ENCODE data around the gene LDB2.
"Not testable (repeated sequence)": the region's sequence is repeated elsewhere in the genome, so short reads cannot be mapped to it uniquely, and the experiment has no call there.

The LDB2 gene

DNA sequence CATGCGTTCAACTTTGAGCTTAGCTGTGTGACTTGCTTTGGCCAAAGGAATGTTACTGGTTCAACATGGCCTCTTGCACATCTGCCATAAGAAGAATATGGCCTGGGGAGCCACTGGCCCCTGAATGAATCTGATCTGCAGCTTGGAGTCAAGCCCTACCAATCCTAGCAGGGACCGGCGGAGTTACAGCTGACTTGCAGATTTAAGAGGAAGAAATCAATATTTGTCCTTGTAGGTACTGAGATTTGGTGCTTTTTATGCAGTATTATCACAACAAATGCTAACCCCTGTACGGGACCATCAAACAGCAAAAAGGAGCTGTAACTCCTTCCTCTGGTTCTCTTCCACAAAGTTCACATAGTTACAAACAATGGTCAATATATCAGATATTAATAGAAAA is 252.0 kb downstream of the LDB2 start:
- no peak for DNase-seq (ENCODE audit: low read depth in 2 of 2)

DNA sequence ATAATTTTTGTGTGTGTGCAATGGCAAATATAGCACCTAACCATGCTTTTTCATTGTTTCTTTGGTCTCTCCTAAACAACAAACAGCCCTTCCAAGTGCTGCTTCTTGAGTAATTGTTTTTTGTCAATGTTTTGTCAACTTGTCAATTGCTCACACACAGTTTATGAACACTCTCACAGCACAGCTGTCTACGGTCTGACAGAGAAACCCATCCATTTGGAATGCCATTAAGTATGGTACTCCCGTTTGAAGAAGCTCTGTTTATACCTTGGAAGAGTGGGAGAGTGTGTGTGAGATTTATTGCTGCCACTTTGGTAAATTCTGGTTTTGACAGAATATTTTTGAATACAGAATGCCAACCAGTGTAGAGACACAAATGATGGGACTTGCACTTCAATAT is 254.6 kb downstream of the LDB2 start:
- DNase-seq (ENCODE audit: low read depth in 2 of 2) = no peak

DNA sequence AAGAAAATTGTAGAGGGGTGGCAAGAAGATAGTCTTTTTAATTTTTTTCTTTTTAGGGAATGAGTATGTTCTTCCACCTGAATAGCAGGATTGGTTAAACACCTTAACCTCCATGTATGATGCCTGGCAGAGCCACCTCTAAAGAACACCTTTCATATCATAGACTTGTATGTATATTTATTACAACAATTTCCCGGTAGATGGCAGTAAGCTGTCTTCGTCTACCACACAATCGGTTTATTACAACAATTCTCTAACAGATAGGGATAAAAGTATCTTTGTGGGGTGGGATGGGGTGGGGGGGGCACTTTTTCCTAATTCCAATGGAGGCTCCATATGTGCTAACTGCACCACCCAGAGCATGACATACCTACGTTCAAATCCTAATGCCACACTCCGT is 255.5 kb downstream of the LDB2 start:
- DNase-seq (ENCODE audit: low read depth in 2 of 2) = no peak

DNA sequence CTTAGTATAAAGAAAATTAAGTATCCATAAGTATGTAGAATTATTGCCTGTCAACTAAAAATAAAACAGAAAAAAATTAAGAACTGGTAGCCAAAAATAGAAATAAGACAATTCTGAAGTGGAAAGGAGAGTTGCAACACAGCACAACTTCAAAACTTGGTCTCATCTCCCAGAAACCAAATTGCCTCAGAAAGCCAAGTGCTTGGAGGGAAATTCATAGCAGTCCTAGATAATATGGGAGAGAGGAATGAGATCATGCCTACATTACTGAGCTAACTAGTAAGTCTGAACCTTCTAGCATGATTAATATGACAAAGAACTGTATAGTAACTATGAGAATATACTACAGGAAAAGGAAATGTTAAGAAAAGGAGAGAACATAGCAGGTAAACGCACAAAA is 256.5 kb downstream of the LDB2 start:
- DNase-seq (ENCODE audit: low read depth in 2 of 2) = no peak

DNA sequence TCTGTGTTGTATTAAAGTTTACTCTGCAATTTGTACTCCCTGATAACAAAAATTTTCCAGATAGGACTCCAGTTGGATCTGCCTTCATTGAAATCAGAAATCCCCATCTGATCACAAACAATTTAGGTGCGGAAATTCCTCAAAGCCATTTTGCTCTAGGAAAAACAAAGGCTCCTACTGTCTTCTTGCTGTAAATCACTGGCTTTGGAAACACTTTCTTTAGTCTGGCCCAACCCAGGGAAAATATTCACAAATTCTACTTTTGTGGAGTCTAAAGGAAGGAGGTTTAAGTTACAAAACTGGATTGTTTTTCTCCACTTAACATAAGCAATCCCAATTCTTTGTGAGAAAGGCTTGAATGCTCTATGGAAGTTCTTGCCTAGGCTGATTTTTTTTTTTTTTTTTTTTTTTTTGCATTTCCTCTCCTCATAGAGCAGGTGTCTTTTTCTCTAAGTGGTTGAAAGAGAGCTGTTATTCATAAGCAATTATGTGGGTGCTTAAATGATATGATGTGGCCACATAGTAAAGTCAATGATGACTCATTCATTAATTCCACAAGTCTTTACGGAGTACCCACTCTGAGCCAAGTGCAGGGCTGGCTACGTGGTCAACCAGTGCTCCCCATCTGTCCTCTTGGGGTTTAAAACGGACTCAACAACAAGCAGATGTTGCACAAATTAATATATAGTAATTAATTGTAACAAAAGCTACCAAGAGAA is 261.4 kb downstream of the LDB2 start:
- no peak for DNase-seq (ENCODE audit: low read depth in 2 of 2)

DNA sequence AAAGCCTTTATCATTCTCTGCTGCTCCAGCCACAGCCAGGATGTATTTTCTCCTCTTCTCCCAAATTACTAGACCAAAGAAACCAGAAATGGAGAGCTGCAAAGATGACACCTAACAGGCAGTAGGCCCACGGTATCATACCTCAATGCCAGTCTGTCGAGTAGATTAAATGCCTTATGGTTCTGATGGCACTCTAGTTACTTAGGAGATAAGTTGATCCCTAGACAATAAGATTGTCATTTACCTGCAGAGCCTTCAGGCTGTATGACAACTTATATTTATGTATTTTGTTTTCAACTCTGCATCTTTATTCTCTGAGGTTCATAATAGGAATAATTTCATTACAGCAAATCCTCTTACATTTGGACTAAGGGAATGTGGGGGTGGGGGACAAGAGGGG is 262.1 kb downstream of the LDB2 start:
- no peak for DNase-seq (ENCODE audit: low read depth in 2 of 2)

DNA sequence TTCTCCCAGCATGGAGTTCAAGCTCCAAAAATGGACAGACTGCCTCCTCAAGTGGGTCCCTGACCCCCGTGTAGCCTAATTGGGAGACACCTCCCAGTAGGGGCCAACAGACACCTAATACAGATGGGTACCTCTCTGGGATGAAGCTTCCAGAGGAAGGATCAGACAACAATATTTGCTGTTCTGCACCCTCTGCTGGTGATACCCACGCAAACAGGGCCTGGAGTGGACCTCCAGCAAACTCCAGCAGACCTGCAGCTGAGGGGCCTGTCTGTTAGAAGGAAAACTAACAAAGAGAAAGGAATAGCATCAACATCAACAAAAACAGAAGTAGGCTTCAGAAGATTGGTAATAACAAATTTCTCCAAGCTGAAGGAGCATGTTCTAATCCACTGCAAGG is 269.2 kb downstream of the LDB2 start:
- not testable (repeated sequence) for DNase-seq (ENCODE audit: low read depth in 2 of 2)

DNA sequence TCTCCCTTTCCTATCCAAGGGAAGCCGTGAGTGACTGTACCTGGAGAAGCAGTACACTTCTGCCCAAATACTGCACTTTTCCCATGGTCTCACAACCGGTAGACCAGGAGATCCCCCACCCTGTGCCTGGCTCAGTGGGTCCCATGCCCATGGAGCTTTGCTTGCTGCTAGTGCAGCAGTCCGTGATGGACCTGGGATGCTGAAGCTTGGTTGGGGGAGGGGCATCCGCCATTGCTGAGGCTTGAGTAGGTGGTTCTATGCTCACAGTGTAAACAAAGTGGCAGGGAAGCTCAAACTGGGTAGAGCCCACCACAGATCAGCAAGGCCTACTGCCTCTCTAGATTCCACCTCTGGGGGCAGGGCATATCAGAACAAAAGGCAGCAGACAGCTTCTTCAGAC is 269.6 kb downstream of the LDB2 start:
- DNase-seq (ENCODE audit: low read depth in 2 of 2) = not testable (repeated sequence)

DNA sequence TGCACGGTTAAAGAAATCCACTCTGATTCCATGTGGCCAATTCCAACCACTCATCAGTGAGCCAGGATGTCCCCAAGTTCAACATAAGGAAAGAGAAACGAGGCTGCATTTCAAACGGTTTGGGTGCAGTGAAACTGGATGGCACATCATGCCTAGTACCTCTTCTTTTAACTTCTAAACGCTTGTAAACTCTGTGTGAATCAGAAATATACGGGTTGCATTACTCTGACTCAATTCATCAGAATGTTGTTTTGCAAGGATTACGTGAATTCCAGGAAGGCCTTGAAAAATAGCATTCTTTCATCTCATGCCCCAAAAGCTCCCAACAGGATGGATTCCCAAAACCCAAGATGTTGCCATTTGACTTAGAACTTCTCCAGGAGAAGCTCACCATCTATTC is 270.4 kb downstream of the LDB2 start:
- DNase-seq (ENCODE audit: low read depth in 2 of 2) = no peak

DNA sequence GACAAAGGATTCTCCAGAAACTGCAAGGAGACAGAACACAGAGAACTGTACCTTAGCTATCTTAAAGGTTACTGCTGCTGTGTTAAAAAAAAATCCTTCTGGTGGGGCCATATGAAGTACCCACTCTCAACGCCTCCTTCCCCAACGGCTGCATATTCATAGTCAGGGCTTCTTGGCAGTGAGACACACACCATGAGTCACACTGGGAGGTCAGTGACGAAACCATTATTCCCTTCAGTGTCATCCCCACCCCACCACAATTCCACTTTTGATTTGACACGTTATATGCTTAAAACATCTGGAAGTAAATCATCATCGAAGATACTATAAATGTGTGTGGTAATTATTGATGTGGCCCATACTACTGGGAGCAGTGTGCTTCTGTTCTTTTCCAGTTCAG is 271.5 kb downstream of the LDB2 start:
- no peak for DNase-seq (ENCODE audit: low read depth in 2 of 2)

DNA sequence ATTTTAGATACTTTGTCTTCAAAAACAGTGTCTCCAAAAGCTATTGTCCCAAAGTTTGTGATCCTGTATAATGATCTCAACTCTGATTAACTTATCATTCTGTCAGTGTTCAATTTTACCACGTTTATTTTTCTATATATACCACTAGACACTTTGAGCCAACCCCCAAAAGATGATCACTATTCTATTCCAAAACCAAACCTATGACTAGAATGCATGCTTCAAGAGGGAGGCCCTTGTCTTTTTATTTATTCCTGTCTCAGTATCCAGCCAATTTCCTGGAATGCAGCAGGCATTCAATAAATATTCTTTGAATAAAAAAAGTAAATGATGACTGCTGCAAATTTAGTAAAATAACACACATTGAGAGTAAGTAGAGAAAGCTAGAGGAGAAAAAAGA is 275.6 kb downstream of the LDB2 start:
- DNase-seq (ENCODE audit: low read depth in 2 of 2) = no peak

DNA sequence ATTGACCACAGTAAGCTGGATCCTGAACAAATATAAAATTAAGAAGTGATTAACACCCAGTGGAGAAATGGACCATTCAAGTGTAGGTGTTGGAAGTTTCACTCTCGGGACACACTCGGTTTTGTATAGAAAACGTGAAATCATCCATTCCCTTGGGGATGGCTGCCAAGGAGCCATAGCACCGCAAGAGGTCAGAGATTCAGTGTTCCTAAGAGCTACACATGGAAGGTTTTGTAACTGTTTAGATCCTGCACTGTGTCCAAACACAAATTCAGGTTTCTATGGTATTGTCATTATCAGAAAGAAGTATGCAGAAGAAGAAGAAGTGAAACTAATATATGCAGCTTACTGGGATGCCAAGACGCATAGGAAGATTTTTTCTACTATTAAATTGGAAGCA is 281.0 kb downstream of the LDB2 start:
- DNase-seq (ENCODE audit: low read depth in 2 of 2) = no peak

DNA sequence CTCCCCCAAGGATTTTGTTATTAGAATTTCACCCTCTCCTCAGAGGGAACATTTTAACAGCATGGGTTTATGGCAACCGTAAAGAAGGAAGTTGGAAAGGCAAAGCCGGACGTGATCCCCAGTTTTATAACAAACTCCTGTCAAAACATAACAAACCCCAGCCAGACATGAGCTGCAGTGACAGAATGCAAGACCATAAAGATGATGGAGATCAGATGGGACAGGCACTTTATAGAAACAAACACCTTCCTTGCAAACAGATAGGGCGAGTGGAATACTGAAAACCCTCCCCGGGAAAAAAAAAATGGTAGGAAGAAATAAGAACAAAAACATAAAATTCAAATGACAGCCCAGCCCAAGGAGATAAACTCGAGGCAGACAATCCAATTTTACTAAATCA is 281.4 kb downstream of the LDB2 start:
- no peak for DNase-seq (ENCODE audit: low read depth in 2 of 2)

DNA sequence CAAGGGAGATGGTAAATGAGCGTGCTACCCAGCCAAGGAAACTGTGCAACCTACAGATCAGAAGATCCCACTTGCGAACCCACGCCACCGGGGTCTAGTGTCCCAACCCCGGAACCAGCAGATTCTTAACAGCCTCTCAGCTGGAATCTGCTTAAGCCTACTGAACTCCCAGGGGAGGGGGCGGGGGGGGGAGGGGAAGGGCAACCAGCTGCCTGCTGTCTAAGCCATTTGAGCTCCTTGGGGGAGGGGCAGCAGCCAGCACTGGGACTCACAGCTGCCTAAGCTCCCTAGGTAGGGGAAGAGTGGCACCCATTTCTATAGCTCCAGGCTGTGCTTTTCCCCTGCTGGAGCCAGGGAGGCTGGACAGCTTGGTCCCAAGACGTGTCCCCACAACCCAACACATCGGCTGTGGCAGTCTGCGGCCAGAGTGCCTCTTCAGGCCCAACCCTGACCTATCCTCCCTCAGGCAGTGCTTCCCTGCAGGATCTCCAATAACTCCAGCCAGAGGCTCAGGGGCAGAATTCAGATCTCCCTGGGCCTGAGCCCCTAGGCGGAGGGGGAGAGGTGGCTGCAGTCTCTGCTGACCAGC is 289.2 kb downstream of the LDB2 start:
- no peak for DNase-seq (ENCODE audit: low read depth in 2 of 2)

DNA sequence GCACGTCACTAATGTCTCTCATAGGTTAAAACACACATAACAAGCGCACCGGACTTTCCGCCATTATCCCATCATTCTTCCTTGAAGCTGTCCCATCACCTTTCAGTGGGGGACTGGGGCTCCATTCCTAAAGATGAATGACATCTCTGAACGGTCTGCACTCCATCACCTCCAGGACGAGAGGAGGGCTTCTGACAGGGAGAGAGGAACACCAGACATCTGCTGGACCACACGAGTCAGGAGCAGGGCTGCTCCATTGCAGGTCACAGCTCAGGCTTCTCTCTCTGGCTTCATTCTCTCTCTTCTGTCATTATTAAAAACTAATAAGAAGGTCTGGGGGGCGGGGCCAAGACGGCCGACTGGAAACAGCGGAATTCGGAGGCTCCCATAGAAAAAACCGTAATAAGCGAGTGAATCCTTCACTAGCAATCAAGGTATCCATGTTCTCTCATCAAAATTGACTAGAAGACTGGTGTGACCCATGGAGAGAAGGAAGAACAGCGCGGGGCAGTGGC is 289.8 kb downstream of the LDB2 start:
- no peak for DNase-seq (ENCODE audit: low read depth in 2 of 2)

DNA sequence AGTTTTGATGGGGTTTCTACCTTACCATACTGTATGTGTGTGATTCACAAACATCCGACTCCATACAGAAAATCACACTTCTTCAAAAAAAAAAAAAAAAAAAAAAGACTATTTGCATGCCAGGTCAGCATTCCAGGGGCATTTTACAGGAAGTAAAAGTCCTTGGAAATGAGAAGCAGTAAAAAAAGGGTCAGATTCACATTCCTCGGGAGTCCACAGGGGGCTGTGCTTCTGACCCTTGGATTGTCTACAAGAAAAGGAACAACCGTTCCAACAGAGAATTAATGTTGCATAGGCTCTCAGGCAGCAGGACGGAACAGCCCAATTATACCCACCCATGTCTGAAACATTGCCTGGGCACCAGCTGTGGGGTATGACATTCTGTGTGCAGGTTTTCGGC is 290.3 kb downstream of the LDB2 start:
- no peak for DNase-seq (ENCODE audit: low read depth in 2 of 2)

DNA sequence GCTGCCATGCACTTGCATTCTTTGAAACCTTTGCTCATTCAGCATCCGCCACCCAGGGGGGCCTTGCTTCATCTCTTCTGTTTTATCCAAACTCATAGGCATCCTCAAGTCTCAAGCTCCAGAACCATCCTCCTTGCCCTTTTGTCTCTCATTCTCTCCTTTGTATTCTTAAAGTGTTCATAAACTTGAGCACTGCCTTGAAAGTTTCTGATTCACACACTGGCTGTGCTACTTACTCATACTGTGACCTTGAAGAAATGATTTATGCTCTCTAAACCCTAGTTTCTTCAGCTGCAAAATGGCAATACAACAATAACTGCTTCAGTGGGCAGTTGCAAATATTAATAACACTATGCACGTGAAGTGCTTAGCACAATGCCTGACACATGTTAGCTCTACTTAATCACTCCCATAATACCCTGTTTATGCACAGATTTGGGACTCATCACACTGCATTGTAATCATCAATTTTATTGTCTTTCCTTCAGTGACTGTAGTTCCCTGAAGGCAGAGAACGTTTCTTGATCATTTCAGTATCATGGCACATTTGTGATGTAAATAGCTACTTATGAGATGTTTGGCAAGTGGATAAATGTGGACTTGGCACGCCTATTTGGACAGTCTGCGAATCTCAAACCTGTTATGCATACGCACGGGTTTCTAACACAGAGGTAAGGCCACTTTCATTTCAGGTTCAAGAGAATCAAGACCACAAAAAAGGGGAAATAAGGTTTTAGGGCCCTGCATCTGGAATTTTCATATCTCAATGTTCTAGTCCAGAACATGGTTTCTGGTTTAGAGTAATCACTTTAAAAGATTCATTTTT is 291.0 kb downstream of the LDB2 start:
- DNase-seq (ENCODE audit: low read depth in 2 of 2) = no peak

DNA sequence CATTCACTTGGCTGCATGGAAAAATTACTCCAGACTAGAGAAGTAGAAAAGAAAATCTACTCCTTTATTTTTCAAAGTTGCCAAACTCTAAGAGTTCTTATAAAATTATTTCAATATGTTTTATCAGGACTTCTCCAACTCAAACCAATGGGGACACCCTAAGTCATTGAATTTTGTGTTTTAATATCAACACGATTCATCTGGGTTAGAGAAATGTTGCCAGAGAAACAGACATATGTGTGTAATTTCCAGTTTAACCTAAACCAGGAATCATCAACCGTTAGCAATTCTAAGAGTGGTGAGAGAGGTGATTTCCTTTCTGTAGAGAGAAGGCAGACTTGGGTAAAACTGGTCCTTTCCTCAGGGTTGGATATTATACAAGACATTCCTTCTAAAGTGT is 291.8 kb downstream of the LDB2 start:
- no peak for DNase-seq (ENCODE audit: low read depth in 2 of 2)

DNA sequence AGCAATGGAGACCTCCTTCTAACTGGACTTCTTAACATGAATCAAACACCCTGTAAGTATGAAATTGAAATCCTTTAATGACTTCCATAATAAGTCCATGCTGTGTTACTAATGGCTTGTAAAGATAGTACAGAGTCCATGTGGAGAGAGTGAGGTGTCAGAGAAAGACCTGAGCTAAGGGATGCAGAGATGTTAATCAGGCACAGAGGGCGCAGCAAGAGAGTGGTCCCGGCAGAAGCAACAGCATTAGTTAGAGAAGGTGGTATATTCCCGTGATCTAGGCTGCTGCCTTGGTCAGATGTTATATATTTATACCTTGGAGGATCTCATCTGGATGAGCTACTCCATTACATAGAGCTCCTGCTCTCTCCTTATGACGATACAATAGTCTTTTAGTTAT is 295.3 kb downstream of the LDB2 start:
- no peak for DNase-seq (ENCODE audit: low read depth in 2 of 2)

DNA sequence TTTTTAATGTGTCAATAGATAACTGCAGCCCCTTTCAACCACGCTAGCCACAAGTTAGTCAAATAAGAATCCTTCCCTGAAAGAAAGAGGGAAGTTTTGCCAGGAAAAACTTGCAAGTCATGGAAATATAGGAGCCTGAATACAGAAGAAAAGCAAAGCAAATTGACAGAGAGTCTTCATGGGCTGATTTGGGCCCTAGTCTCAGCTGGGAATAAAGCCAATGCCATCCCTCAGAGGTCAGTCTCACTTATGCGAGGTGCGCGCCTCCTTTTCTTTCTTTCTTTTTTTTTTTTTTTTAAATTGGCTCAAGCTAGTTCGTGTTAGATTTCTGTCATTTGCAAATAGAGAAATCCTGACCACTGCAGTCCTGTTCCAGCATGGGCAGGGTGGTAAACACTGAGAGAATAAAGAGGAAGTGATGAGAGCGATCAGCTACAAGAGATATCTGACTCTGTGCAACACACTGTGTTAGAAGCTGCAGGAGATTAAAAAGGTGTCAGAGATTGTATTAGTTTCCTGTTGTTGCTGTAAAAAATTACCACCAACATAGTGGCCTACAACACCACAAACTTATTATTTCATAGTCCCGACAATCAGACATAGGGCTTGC is 299.7 kb downstream of the LDB2 start:
- DNase-seq (ENCODE audit: low read depth in 2 of 2) = no peak

DNA sequence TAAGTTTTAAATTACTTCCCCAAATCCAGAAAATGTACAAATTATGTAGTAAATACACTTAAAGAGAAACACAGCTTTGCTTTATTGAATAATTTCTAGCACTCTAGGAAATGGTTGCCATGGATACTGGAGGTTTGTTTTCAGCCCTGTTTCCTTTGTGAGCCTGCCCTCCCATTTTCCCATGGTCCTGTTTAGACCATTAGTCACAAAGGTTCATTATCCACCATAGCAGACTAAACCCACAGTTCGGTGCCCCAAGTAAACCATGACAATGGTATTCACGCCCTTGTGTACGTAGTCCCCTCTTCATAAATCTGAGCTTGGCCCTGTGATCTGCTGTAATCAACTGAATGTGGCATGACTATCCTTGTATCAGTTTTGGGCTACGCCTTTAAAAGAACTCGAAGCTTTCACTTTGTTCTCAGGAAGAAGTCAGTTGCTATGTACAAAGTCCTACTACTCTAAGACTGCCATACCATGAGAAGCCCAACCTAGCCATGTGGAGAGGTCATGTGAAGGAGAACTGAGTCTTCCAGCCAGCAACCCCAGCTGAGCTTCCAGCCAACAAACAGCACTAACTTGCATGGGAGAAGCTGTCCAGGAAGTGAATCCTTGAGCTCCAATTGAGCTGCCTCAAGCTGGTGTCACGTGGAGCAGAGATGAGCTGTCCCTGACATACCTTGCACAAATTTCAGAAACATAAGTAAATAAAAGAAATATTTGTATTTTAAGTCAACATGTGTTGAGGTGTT is 300.4 kb downstream of the LDB2 start:
- DNase-seq (ENCODE audit: low read depth in 2 of 2) = no peak

DNA sequence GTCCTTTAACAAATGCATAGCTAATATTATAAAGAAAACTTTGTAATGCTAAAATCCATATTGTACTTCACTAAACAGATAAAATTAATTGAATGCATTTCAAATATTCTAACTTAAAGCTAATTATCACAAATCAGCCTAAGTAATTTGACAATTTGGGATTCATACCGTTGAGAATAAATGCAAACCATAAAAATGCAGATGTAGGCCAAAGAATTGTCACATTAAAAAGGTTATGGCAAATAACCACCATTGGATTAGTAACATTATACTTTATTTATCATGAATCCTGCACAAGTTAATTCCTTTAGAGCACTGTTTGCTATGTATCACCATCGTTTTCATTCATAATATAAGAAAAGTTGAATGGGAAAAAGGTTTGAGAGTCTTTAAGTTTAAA is 301.0 kb downstream of the LDB2 start:
- no peak for DNase-seq (ENCODE audit: low read depth in 2 of 2)
